Ascending aorta (tissue), 2 donors: ENCODE results near the gene SYNPO2. TPM values are rescaled to one million over a fixed set of nuclear protein-coding genes. Genes with fewer than 3 reads are reported as not detected.
A peak's percentile ranks its signal among the peaks of the same experiment; 100 is the strongest.

Experiments used
- DNase-seq, 2 donors: peaks; one replicate each; pipeline ENCODE4 v3.0.0-alpha.2; 2019; ENCODE audit warnings: low spot score in 2 of 2
- H3K27ac ChIP-seq, 2 donors: fragments of 200-600 bp; sonication (generic); one replicate each; pipeline ENCODE4 v1.5.1; 2016 to 2017; ENCODE audit warnings: mild to moderate bottlenecking in 1 of 2
- H3K27me3 ChIP-seq: fragments of 200-600 bp; sonication (generic); one replicate; pipeline ENCODE4 v1.5.1; 2017
- H3K36me3 ChIP-seq, 2 donors: fragments of 200-600 bp; sonication (generic); one replicate each; pipeline ENCODE4 v1.5.1; 2016
- H3K4me1 ChIP-seq, 2 donors: fragments of 200-600 bp; sonication (generic); one replicate each; pipeline ENCODE4 v1.5.1; 2016 to 2017; ENCODE audit warnings: mild to moderate bottlenecking in 1 of 2
- H3K4me3 ChIP-seq, 2 donors: fragments of 200-600 bp; sonication (generic); one replicate each; pipeline ENCODE4 v1.5.1; 2016 to 2017; ENCODE audit warnings: mild to moderate bottlenecking in 1 of 2
- H3K9me3 ChIP-seq, 2 donors: fragments of 200-600 bp; sonication (generic); one replicate each; pipeline ENCODE4 v1.5.1; 2016
- intact Hi-C: fragments of 100-400 bp; cut with DNase I; formaldehyde crosslinking; loops from one replicate; pipeline ENCODE4 v1.15.1; 2023
- total RNA-seq: library from RNA; depleted of rRNA; stranded (reverse); fragments of >200 nt; gene quantifications from one replicate; pipeline ENCODE4 v1.1.0, GENCODE V29; 2016
- TF ChIP-seq, protein P1 (sequence below), 3 experiments: fragments of 200-600 bp in 2 of 3; fragments of 450-650 bp in 1 of 3; sonication (generic) in 2 of 3; IDR thresholded peaks; one replicate each; pipeline ENCODE4 v1.5.1; 2016 to 2019; ENCODE audit warnings: antibody characterized with exemption in 3 of 3, mild to moderate bottlenecking in 1 of 3, moderate library complexity in 1 of 3

SYNPO2 gene
- total RNA-seq, 1 donor from 2014 or later, result 178 TPM

DNA sequence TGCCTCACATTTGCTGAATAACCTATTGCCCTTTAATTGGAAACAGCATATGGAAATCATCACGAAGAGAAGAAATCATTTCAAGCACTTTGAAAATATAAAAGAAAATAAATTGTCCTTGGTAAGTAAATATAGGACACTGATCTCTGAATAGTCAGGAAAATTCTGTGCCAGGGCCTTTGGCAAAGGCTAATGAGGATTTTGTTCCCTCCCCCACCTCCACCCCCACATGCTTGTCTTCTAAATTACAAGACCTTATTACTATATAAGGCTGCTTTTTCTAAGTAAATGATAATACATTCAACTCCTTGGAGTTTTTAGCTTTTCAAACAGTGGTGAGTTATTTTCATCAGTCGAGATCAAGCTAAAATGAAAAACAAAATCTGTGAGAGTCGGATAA lies 15.8 kb downstream of the SYNPO2 start:
- H3K27me3 ChIP-seq, result no peaks in the 10 kb centered on the region
- intact Hi-C loops, result loop anchor here (5.0 kb wide), 1 partner anchor 38 kb away; no protein-coding TSS in a partner anchor
- no peaks in the 10 kb centered on the region for H3K36me3 ChIP-seq
- TF ChIP-seq, protein P1, sequence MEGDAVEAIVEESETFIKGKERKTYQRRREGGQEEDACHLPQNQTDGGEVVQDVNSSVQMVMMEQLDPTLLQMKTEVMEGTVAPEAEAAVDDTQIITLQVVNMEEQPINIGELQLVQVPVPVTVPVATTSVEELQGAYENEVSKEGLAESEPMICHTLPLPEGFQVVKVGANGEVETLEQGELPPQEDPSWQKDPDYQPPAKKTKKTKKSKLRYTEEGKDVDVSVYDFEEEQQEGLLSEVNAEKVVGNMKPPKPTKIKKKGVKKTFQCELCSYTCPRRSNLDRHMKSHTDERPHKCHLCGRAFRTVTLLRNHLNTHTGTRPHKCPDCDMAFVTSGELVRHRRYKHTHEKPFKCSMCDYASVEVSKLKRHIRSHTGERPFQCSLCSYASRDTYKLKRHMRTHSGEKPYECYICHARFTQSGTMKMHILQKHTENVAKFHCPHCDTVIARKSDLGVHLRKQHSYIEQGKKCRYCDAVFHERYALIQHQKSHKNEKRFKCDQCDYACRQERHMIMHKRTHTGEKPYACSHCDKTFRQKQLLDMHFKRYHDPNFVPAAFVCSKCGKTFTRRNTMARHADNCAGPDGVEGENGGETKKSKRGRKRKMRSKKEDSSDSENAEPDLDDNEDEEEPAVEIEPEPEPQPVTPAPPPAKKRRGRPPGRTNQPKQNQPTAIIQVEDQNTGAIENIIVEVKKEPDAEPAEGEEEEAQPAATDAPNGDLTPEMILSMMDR (IDR thresholded peaks at IDR 0.05), result no peak
- peak overlapping the region; percentile 82 to 89 for H3K27ac ChIP-seq
- no peaks in the 10 kb centered on the region for H3K9me3 ChIP-seq
- peak overlapping the region in 1 of 2 donors; percentile 40 for H3K4me3 ChIP-seq
- no peak for DNase-seq
- H3K4me1 ChIP-seq, result peaks cover 8 to 54% of the 10 kb centered on the region in 2 donors

GRCh38 chr4:118904935-118905334 lies 16.3 kb downstream of the SYNPO2 start:
- peaks cover 8 to 57% of the 10 kb centered on the region in 2 donors for H3K4me1 ChIP-seq
- peak overlapping the region; percentile 82 to 89 for H3K27ac ChIP-seq
- H3K4me3 ChIP-seq, result peak overlapping the region; percentile 3 to 40
- H3K36me3 ChIP-seq, result no peaks in the 10 kb centered on the region
- H3K27me3 ChIP-seq, result no peaks in the 10 kb centered on the region
- DNase-seq, result no peak
- intact Hi-C loops, result loop anchor here (5.0 kb wide), 1 partner anchor 37 kb away; no protein-coding TSS in a partner anchor
- TF ChIP-seq, protein P1 (IDR thresholded peaks at IDR 0.05), result no peak
- no peaks in the 10 kb centered on the region for H3K9me3 ChIP-seq

GRCh38 chr4:118905566-118905965 lies 16.9 kb downstream of the SYNPO2 start:
- TF ChIP-seq, protein P1 (IDR thresholded peaks at IDR 0.05), result no peak
- intact Hi-C loops, result no loop called here
- Histone ChIP-seq H3K9me3 (no peaks in the 10 kb centered on the region), H3K27ac (peak overlapping the region; percentile 82 to 89), H3K4me1 (peaks cover 8 to 58% of the 10 kb centered on the region in 2 donors), H3K4me3 (peak overlapping the region in 1 of 2 donors; percentile 40), H3K36me3 (no peaks in the 10 kb centered on the region), H3K27me3 (no peaks in the 10 kb centered on the region)
- DNase-seq, result no peak

DNA sequence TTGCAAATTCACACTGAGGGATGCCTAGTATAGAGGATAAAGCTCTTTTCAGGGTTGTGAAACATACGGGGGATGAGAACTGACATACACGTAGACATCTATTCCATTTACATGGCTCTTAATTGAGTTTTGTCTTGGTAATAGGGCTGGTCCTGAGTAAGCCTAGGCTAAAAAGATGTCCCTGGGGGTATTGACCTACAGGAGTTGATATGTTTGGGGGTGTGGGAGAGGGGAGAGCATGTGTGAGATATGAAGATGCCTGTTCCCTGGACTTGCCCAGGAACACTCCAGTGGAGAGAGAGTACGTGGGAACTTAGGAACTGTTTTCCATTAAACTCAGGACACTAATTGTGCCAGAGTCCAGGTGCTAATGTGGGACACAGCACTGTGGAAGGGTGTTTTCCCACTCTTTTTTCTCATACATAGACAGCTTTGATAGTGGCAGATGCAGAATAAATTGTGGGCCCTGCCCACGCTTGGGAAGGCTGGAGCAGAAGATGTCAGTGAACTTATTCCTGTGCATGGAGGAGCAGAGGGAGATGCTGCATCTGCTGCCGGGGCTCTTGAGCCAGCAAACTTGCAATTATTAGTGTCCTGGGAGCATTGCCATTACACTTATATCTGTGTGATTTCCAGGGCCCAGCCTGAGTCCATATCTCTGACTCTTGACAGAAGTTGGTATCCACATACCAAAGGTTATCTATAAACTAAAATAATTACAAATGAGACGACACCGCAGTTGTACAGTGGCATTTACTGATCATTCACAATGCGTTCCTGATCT lies 20.7 kb downstream of the SYNPO2 start:
- no peak for DNase-seq
- intact Hi-C loops, result no loop called here
- TF ChIP-seq, protein P1 (IDR thresholded peaks at IDR 0.05), result no peak
- no peaks in the 10 kb centered on the region for H3K9me3 ChIP-seq
- H3K36me3 ChIP-seq, result no peaks in the 10 kb centered on the region
- H3K27ac ChIP-seq, result peak overlapping the region; percentile 50 to 65
- no peaks in the 10 kb centered on the region for H3K27me3 ChIP-seq
- H3K4me1 ChIP-seq, result peaks cover 8 to 46% of the 10 kb centered on the region in 2 donors
- H3K4me3 ChIP-seq, result peak overlapping the region in 1 of 2 donors; percentile 16

DNA sequence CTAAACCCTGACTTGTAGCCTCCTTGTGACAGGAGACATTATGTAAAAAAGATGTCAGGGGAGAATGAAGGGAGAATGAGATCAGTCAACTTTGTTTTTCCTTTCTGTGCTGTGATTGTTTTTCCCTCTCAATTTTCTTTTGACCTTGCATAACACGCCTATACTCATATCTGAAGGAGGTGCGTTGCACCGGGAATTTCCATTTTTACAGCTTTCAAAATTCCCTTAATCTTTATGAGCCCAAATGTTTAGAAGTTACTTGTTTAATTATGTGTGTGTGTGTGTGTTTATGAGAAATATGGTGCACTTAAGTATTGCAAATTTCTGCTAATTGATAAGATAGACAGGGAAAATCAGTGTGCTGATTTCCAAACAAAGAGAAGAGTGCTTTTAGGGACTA lies 21.6 kb downstream of the SYNPO2 start:
- peaks cover 1 to 39% of the 10 kb centered on the region in 2 donors for H3K4me1 ChIP-seq
- no peaks in the 10 kb centered on the region for H3K9me3 ChIP-seq
- intact Hi-C loops, result no loop called here
- no peaks in the 10 kb centered on the region for H3K36me3 ChIP-seq
- DNase-seq, result no peak
- H3K27ac ChIP-seq, result peak overlapping the region; percentile 50 to 65
- TF ChIP-seq, protein P1 (IDR thresholded peaks at IDR 0.05), result no peak
- H3K4me3 ChIP-seq, result peak overlapping the region in 1 of 2 donors; percentile 16
- H3K27me3 ChIP-seq, result no peaks in the 10 kb centered on the region
